ENCODE results near the gene SAA1. TPM values are rescaled to one million over a fixed set of nuclear protein-coding genes. Genes with fewer than 3 reads are reported as not detected.

The SAA1 gene
- total and polyA plus RNA-seq, 2 donors: 19.0 to 1,843 TPM

GRCh38 chr11:18312663-18313420, 46.8 kb downstream of the SAA1 start:
- H3K9me3 ChIP-seq (ENCODE audit: control insufficient read depth in 2 of 2, insufficient read depth in 1 of 2, low read length in 1 of 2): no peaks in the 10 kb centered on the region
- H3K27me3 ChIP-seq (ENCODE audit: control insufficient read depth in 2 of 2, insufficient read depth in 1 of 2, low read length in 1 of 2): no peaks in the 10 kb centered on the region
- no peak overlapping the region for H3K4me3 ChIP-seq (ENCODE audit: low read length in 2 of 2)
- no peak overlapping the region for H3K27ac ChIP-seq (ENCODE audit: low read depth in 1 of 2, low read length in 1 of 2)
- peaks cover 26 to 29% of the 10 kb centered on the region in 2 donors for H3K36me3 ChIP-seq (ENCODE audit: control insufficient read depth in 2 of 2, insufficient read depth in 2 of 2, low read length in 1 of 2)
- 89% methylated on average over 2 of the region's 2 CpGs for WGBS
- no peaks in the 10 kb centered on the region for H3K4me1 ChIP-seq (ENCODE audit: control insufficient read depth in 2 of 2, insufficient read depth in 2 of 2, low read length in 2 of 2)
- DNase-seq (ENCODE audit: low read depth in 6 of 9, low spot score in 9 of 9): no peak

GRCh38 chr11:18313965-18314763, 48.1 kb downstream of the SAA1 start:
- Histone ChIP-seq H3K36me3 (ENCODE audit: control insufficient read depth in 2 of 2, insufficient read depth in 2 of 2, low read length in 1 of 2) (peaks cover 15 to 16% of the 10 kb centered on the region in 2 donors), H3K4me1 (ENCODE audit: control insufficient read depth in 2 of 2, insufficient read depth in 2 of 2, low read length in 2 of 2) (no peaks in the 10 kb centered on the region), H3K27me3 (ENCODE audit: control insufficient read depth in 2 of 2, insufficient read depth in 1 of 2, low read length in 1 of 2) (no peaks in the 10 kb centered on the region), H3K9me3 (ENCODE audit: control insufficient read depth in 2 of 2, insufficient read depth in 1 of 2, low read length in 1 of 2) (no peaks in the 10 kb centered on the region), H3K4me3 (ENCODE audit: low read length in 2 of 2) (no peak overlapping the region), H3K27ac (ENCODE audit: low read depth in 1 of 2, low read length in 1 of 2) (no peak overlapping the region)
- no peak for DNase-seq (ENCODE audit: low read depth in 6 of 9, low spot score in 9 of 9)
- 81% methylated on average over 10 of the region's 10 CpGs for WGBS

- WGBS: 97% methylated on average over 9 of the region's 9 CpGs
- Histone ChIP-seq H3K36me3 (ENCODE audit: control insufficient read depth in 2 of 2, insufficient read depth in 2 of 2, low read length in 1 of 2) (peaks cover 10 to 11% of the 10 kb centered on the region in 2 donors), H3K4me1 (ENCODE audit: control insufficient read depth in 2 of 2, insufficient read depth in 2 of 2, low read length in 2 of 2) (no peaks in the 10 kb centered on the region), H3K4me3 (ENCODE audit: low read length in 2 of 2) (no peak overlapping the region), H3K27ac (ENCODE audit: low read depth in 1 of 2, low read length in 1 of 2) (no peak overlapping the region), H3K9me3 (ENCODE audit: control insufficient read depth in 2 of 2, insufficient read depth in 1 of 2, low read length in 1 of 2) (no peaks in the 10 kb centered on the region), H3K27me3 (ENCODE audit: control insufficient read depth in 2 of 2, insufficient read depth in 1 of 2, low read length in 1 of 2) (no peaks in the 10 kb centered on the region)
- DNase-seq (ENCODE audit: low read depth in 6 of 9, low spot score in 9 of 9): no peak
Measured at GRCh38 chr11:18314784-18315523, 48.9 kb downstream of the SAA1 start.

- H3K27ac ChIP-seq (ENCODE audit: low read depth in 1 of 2, low read length in 1 of 2): no peak overlapping the region
- no peaks in the 10 kb centered on the region for H3K9me3 ChIP-seq (ENCODE audit: control insufficient read depth in 2 of 2, insufficient read depth in 1 of 2, low read length in 1 of 2)
- no peaks in the 10 kb centered on the region for H3K27me3 ChIP-seq (ENCODE audit: control insufficient read depth in 2 of 2, insufficient read depth in 1 of 2, low read length in 1 of 2)
- over 99% methylated on average over 2 of the region's 2 CpGs for WGBS
- no peak for DNase-seq (ENCODE audit: low read depth in 6 of 9, low spot score in 9 of 9)
- peaks cover 2 to 3% of the 10 kb centered on the region in 2 donors for H3K36me3 ChIP-seq (ENCODE audit: control insufficient read depth in 2 of 2, insufficient read depth in 2 of 2, low read length in 1 of 2)
- no peaks in the 10 kb centered on the region for H3K4me1 ChIP-seq (ENCODE audit: control insufficient read depth in 2 of 2, insufficient read depth in 2 of 2, low read length in 2 of 2)
- no peak overlapping the region for H3K4me3 ChIP-seq (ENCODE audit: low read length in 2 of 2)
Measured at GRCh38 chr11:18315893-18316292, 49.8 kb downstream of the SAA1 start.

GRCh38 chr11:18317551-18317950, 51.5 kb downstream of the SAA1 start:
- Histone ChIP-seq H3K27ac (ENCODE audit: low read depth in 1 of 2, low read length in 1 of 2) (no peak overlapping the region), H3K9me3 (ENCODE audit: control insufficient read depth in 2 of 2, insufficient read depth in 1 of 2, low read length in 1 of 2) (no peaks in the 10 kb centered on the region), H3K4me3 (ENCODE audit: low read length in 2 of 2) (no peak overlapping the region), H3K4me1 (ENCODE audit: control insufficient read depth in 2 of 2, insufficient read depth in 2 of 2, low read length in 2 of 2) (no peaks in the 10 kb centered on the region), H3K36me3 (ENCODE audit: control insufficient read depth in 2 of 2, insufficient read depth in 2 of 2, low read length in 1 of 2) (no peaks in the 10 kb centered on the region), H3K27me3 (ENCODE audit: control insufficient read depth in 2 of 2, insufficient read depth in 1 of 2, low read length in 1 of 2) (no peaks in the 10 kb centered on the region)
- DNase-seq (ENCODE audit: low read depth in 6 of 9, low spot score in 9 of 9): no peak
- 95% methylated on average over 4 of the region's 4 CpGs for WGBS

Other genes with a start within 250 kb of the SAA1 start
- 0.24 TPM for gene TPH1, start 220.0 kb upstream of the SAA1 start, total RNA-seq
- 0.75 TPM for gene TPH1, start 220.0 kb upstream of the SAA1 start, polyA plus RNA-seq
- gene SAAL1, start 160.2 kb upstream of the SAA1 start, total RNA-seq: 25.9 TPM
- 19.4 TPM for gene SAAL1, start 160.2 kb upstream of the SAA1 start, polyA plus RNA-seq
- gene MRGPRX3, start 133.7 kb upstream of the SAA1 start, total RNA-seq: not detected
- 0.05 TPM for gene MRGPRX3, start 133.7 kb upstream of the SAA1 start, polyA plus RNA-seq
- not detected for gene MRGPRX4, start 93.4 kb upstream of the SAA1 start, total RNA-seq
- gene MRGPRX4, start 93.4 kb upstream of the SAA1 start, polyA plus RNA-seq: 0.07 TPM
- gene SAA4, start 29.5 kb upstream of the SAA1 start, total RNA-seq: 0.61 TPM
- 19.4 TPM for gene SAA4, start 29.5 kb upstream of the SAA1 start, polyA plus RNA-seq
- gene SAA2, start 17.6 kb upstream of the SAA1 start, total RNA-seq: 7.9 TPM
- 605 TPM for gene SAA2, start 17.6 kb upstream of the SAA1 start, polyA plus RNA-seq
- 29.7 TPM for gene HPS5, start 55.9 kb downstream of the SAA1 start, total RNA-seq
- 20.2 TPM for gene HPS5, start 55.9 kb downstream of the SAA1 start, polyA plus RNA-seq
- gene GTF2H1, start 56.3 kb downstream of the SAA1 start, total RNA-seq: 38.9 TPM
- gene GTF2H1, start 56.3 kb downstream of the SAA1 start, polyA plus RNA-seq: 35.4 TPM
- 581 TPM for gene LDHA, start 128.3 kb downstream of the SAA1 start, total RNA-seq
- gene LDHA, start 128.3 kb downstream of the SAA1 start, polyA plus RNA-seq: 364 TPM
- not detected for gene LDHC, start 146.1 kb downstream of the SAA1 start, total RNA-seq
- gene LDHC, start 146.1 kb downstream of the SAA1 start, polyA plus RNA-seq: 0.16 TPM
- not detected for gene LDHAL6A, start 189.6 kb downstream of the SAA1 start, total RNA-seq
- 0.07 TPM for gene LDHAL6A, start 189.6 kb downstream of the SAA1 start, polyA plus RNA-seq

Data from thymus (tissue), 11 donors.